ENCODE results near the gene FAT1. TPM values are rescaled to one million over a fixed set of nuclear protein-coding genes. Genes with fewer than 3 reads are reported as not detected.

Gene FAT1
- total and polyA plus RNA-seq, 9 donors: 80.7 to 144 (median 124) TPM

GRCh38 chr4:186702297-186702696, 21.4 kb downstream of the FAT1 start:
- Histone ChIP-seq H3K4me3 (ENCODE audit: low read length) (no peak overlapping the region), H3K9me3 (replicated peaks; ENCODE audit: control insufficient read depth, low read depth, low read length) (no peaks in the 10 kb centered on the region), H3K4me1 (ENCODE audit: control insufficient read depth, insufficient read depth, low read length) (peaks cover 30% of the 10 kb centered on the region), H3K27ac (ENCODE audit: low read length) (peak overlapping the region; percentile 86), H3K36me3 (ENCODE audit: control insufficient read depth, insufficient read depth, low read length) (peaks cover 25% of the 10 kb centered on the region), H3K27me3 (ENCODE audit: control insufficient read depth, insufficient read depth, low read length) (no peaks in the 10 kb centered on the region)
- no peak for DNase-seq
- WGBS (ENCODE audit: insufficient coverage): 82% methylated on average over 2 of the region's 4 CpGs

- peak overlapping the region; percentile 86 for H3K27ac ChIP-seq (ENCODE audit: low read length)
- H3K36me3 ChIP-seq (ENCODE audit: control insufficient read depth, insufficient read depth, low read length): peaks cover 20% of the 10 kb centered on the region
- no peak for DNase-seq
- no peak overlapping the region for H3K4me3 ChIP-seq (ENCODE audit: low read length)
- peaks cover 30% of the 10 kb centered on the region for H3K4me1 ChIP-seq (ENCODE audit: control insufficient read depth, insufficient read depth, low read length)
- no peaks in the 10 kb centered on the region for H3K27me3 ChIP-seq (ENCODE audit: control insufficient read depth, insufficient read depth, low read length)
- WGBS (ENCODE audit: insufficient coverage): 78% methylated on average over 10 of the region's 12 CpGs
- no peaks in the 10 kb centered on the region for H3K9me3 ChIP-seq (replicated peaks; ENCODE audit: control insufficient read depth, low read depth, low read length)
Measured at GRCh38 chr4:186701788-186702187, 21.9 kb downstream of the FAT1 start.

- Histone ChIP-seq H3K4me1 (ENCODE audit: control insufficient read depth, insufficient read depth, low read length) (peaks cover 30% of the 10 kb centered on the region), H3K27ac (ENCODE audit: low read length) (peak overlapping the region; percentile 86)
- DNase-seq: peak; percentile 89
Measured at GRCh38 chr4:186701273-186701672, 22.4 kb downstream of the FAT1 start.

GRCh38 chr4:186700746-186701145, 22.9 kb downstream of the FAT1 start:
- DNase-seq: peak; percentile 67
- Histone ChIP-seq H3K36me3 (ENCODE audit: control insufficient read depth, insufficient read depth, low read length) (peaks cover 11% of the 10 kb centered on the region), H3K4me3 (ENCODE audit: low read length) (no peak overlapping the region), H3K4me1 (ENCODE audit: control insufficient read depth, insufficient read depth, low read length) (peaks cover 30% of the 10 kb centered on the region), H3K27ac (ENCODE audit: low read length) (peak overlapping the region; percentile 86), H3K9me3 (replicated peaks; ENCODE audit: control insufficient read depth, low read depth, low read length) (no peaks in the 10 kb centered on the region), H3K27me3 (ENCODE audit: control insufficient read depth, insufficient read depth, low read length) (no peaks in the 10 kb centered on the region)
- 63% methylated on average over 13 of the region's 16 CpGs for WGBS (ENCODE audit: insufficient coverage)

More at GRCh38 chr4:186701273-186701672, 22.4 kb downstream of the FAT1 start:
- 23% methylated on average over 3 of the region's 5 CpGs for WGBS (ENCODE audit: insufficient coverage)
- Histone ChIP-seq H3K36me3 (ENCODE audit: control insufficient read depth, insufficient read depth, low read length) (peaks cover 15% of the 10 kb centered on the region), H3K27me3 (ENCODE audit: control insufficient read depth, insufficient read depth, low read length) (no peaks in the 10 kb centered on the region), H3K9me3 (replicated peaks; ENCODE audit: control insufficient read depth, low read depth, low read length) (no peaks in the 10 kb centered on the region), H3K4me3 (ENCODE audit: low read length) (no peak overlapping the region)

GRCh38 chr4:186699881-186700397, 23.7 kb downstream of the FAT1 start:
- 80% methylated on average over 9 of the region's 11 CpGs for WGBS (ENCODE audit: insufficient coverage)
- H3K4me3 ChIP-seq (ENCODE audit: low read length): no peak overlapping the region
- peaks cover 7% of the 10 kb centered on the region for H3K36me3 ChIP-seq (ENCODE audit: control insufficient read depth, insufficient read depth, low read length)
- peak; percentile 35 for DNase-seq
- H3K9me3 ChIP-seq (replicated peaks; ENCODE audit: control insufficient read depth, low read depth, low read length): no peaks in the 10 kb centered on the region
- H3K27me3 ChIP-seq (ENCODE audit: control insufficient read depth, insufficient read depth, low read length): no peaks in the 10 kb centered on the region
- peak overlapping the region; percentile 86 for H3K27ac ChIP-seq (ENCODE audit: low read length)
- H3K4me1 ChIP-seq (ENCODE audit: control insufficient read depth, insufficient read depth, low read length): peaks cover 30% of the 10 kb centered on the region

- no peaks in the 10 kb centered on the region for H3K9me3 ChIP-seq (replicated peaks; ENCODE audit: control insufficient read depth, low read depth, low read length)
- peak overlapping the region; percentile 86 for H3K27ac ChIP-seq (ENCODE audit: low read length)
- peak; percentile 53 for DNase-seq
- H3K27me3 ChIP-seq (ENCODE audit: control insufficient read depth, insufficient read depth, low read length): no peaks in the 10 kb centered on the region
- H3K36me3 ChIP-seq (ENCODE audit: control insufficient read depth, insufficient read depth, low read length): peaks cover 7% of the 10 kb centered on the region
- H3K4me1 ChIP-seq (ENCODE audit: control insufficient read depth, insufficient read depth, low read length): peaks cover 30% of the 10 kb centered on the region
- 85% methylated on average over 3 of the region's 5 CpGs for WGBS (ENCODE audit: insufficient coverage)
- no peak overlapping the region for H3K4me3 ChIP-seq (ENCODE audit: low read length)
Measured at GRCh38 chr4:186699298-186699697, 24.4 kb downstream of the FAT1 start.

- Histone ChIP-seq H3K4me3 (ENCODE audit: low read length) (no peak overlapping the region), H3K9me3 (replicated peaks; ENCODE audit: control insufficient read depth, low read depth, low read length) (no peaks in the 10 kb centered on the region), H3K27ac (ENCODE audit: low read length) (no peak overlapping the region), H3K36me3 (ENCODE audit: control insufficient read depth, insufficient read depth, low read length) (peaks cover 7% of the 10 kb centered on the region), H3K4me1 (ENCODE audit: control insufficient read depth, insufficient read depth, low read length) (peaks cover 29% of the 10 kb centered on the region), H3K27me3 (ENCODE audit: control insufficient read depth, insufficient read depth, low read length) (no peaks in the 10 kb centered on the region)
- WGBS (ENCODE audit: insufficient coverage): 95% methylated on average over 16 of the region's 17 CpGs
- no peak for DNase-seq
Measured at GRCh38 chr4:186698525-186698924, 25.1 kb downstream of the FAT1 start.

- DNase-seq: no peak
- H3K27me3 ChIP-seq (ENCODE audit: control insufficient read depth, insufficient read depth, low read length): no peaks in the 10 kb centered on the region
- H3K9me3 ChIP-seq (replicated peaks; ENCODE audit: control insufficient read depth, low read depth, low read length): no peaks in the 10 kb centered on the region
- peaks cover 28% of the 10 kb centered on the region for H3K4me1 ChIP-seq (ENCODE audit: control insufficient read depth, insufficient read depth, low read length)
- peaks cover 7% of the 10 kb centered on the region for H3K36me3 ChIP-seq (ENCODE audit: control insufficient read depth, insufficient read depth, low read length)
- WGBS (ENCODE audit: insufficient coverage): 96% methylated on average over 6 of the region's 12 CpGs
- H3K4me3 ChIP-seq (ENCODE audit: low read length): no peak overlapping the region
- H3K27ac ChIP-seq (ENCODE audit: low read length): no peak overlapping the region
Measured at GRCh38 chr4:186698028-186698427, 25.6 kb downstream of the FAT1 start.

GRCh38 chr4:186695392-186695791, 28.3 kb downstream of the FAT1 start:
- H3K27me3 ChIP-seq (ENCODE audit: control insufficient read depth, insufficient read depth, low read length): no peaks in the 10 kb centered on the region
- no peak for DNase-seq
- WGBS (ENCODE audit: insufficient coverage): no CpG with 5 or more reads among the region's 4 CpGs

GRCh38 chr4:186693894-186694293, 29.8 kb downstream of the FAT1 start:
- Histone ChIP-seq H3K4me3 (ENCODE audit: low read length) (no peak overlapping the region), H3K4me1 (ENCODE audit: control insufficient read depth, insufficient read depth, low read length) (no peaks in the 10 kb centered on the region), H3K27ac (ENCODE audit: low read length) (no peak overlapping the region), H3K27me3 (ENCODE audit: control insufficient read depth, insufficient read depth, low read length) (no peaks in the 10 kb centered on the region), H3K36me3 (ENCODE audit: control insufficient read depth, insufficient read depth, low read length) (peaks cover 5% of the 10 kb centered on the region), H3K9me3 (replicated peaks; ENCODE audit: control insufficient read depth, low read depth, low read length) (no peaks in the 10 kb centered on the region)
- DNase-seq: no peak
- 96% methylated on average over 3 of the region's 3 CpGs for WGBS (ENCODE audit: insufficient coverage)

More at GRCh38 chr4:186695392-186695791, 28.3 kb downstream of the FAT1 start:
- peaks cover 6% of the 10 kb centered on the region for H3K4me1 ChIP-seq (ENCODE audit: control insufficient read depth, insufficient read depth, low read length)
- no peak overlapping the region for H3K4me3 ChIP-seq (ENCODE audit: low read length)
- peaks cover 5% of the 10 kb centered on the region for H3K36me3 ChIP-seq (ENCODE audit: control insufficient read depth, insufficient read depth, low read length)
- no peaks in the 10 kb centered on the region for H3K9me3 ChIP-seq (replicated peaks; ENCODE audit: control insufficient read depth, low read depth, low read length)
- no peak overlapping the region for H3K27ac ChIP-seq (ENCODE audit: low read length)

Measured in muscle of leg (tissue), 11 donors.